MM.1S (cell line): ENCODE measurements around the gene ZNF844.

Experiments used
- EZH2 ChIP-seq: fragments of 300-600 bp; sonication (generic); optimal IDR thresholded peaks from 2 replicates; pipeline ENCODE3; 2017; ENCODE audit warnings: low read depth, mild to moderate bottlenecking, antibody characterized with exemption, low read length, mixed read lengths
- TF ChIP-seq, protein P1 (sequence below): fragments of 300-600 bp; sonication (generic); IDR thresholded peaks from 2 replicates; pipeline ENCODE4 v1.5.1; 2016; ENCODE audit warnings: antibody characterized with exemption, low read length, mixed read lengths

GRCh38 chr19:12075538-12076139, 11.1 kb downstream of the ZNF844 start:
- TF ChIP-seq, protein P1, sequence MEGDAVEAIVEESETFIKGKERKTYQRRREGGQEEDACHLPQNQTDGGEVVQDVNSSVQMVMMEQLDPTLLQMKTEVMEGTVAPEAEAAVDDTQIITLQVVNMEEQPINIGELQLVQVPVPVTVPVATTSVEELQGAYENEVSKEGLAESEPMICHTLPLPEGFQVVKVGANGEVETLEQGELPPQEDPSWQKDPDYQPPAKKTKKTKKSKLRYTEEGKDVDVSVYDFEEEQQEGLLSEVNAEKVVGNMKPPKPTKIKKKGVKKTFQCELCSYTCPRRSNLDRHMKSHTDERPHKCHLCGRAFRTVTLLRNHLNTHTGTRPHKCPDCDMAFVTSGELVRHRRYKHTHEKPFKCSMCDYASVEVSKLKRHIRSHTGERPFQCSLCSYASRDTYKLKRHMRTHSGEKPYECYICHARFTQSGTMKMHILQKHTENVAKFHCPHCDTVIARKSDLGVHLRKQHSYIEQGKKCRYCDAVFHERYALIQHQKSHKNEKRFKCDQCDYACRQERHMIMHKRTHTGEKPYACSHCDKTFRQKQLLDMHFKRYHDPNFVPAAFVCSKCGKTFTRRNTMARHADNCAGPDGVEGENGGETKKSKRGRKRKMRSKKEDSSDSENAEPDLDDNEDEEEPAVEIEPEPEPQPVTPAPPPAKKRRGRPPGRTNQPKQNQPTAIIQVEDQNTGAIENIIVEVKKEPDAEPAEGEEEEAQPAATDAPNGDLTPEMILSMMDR: no peak
- no peak for TF ChIP-seq EZH2
